H9 (cell line): ENCODE measurements around the gene KSR1. TPM values are rescaled to one million over a fixed set of nuclear protein-coding genes. Genes with fewer than 3 reads are reported as not detected.
A peak's percentile ranks its signal among the peaks of the same experiment; 100 is the strongest.

Source experiments
- DNase-seq: peaks from one replicate; pipeline ENCODE4 v3.0.0-alpha.2; 2017
- H2AFZ ChIP-seq: one replicate; pipeline ENCODE4 v1.6.1; 2013; ENCODE audit warnings: mild to moderate bottlenecking, low read length, control low read depth, moderate library complexity
- H2AK5ac ChIP-seq: 2 replicates; pipeline ENCODE4 v1.6.1; 2013; ENCODE audit warnings: low read length, control low read depth, mixed read lengths; ENCODE audit not compliant: insufficient read length
- H2BK120ac ChIP-seq: one replicate; pipeline ENCODE4 v1.6.1; 2013; ENCODE audit warnings: low read depth, mild to moderate bottlenecking, low read length, control low read depth, inconsistent platforms; ENCODE audit not compliant: poor library complexity, severe bottlenecking
- H2BK12ac ChIP-seq: 2 replicates; pipeline ENCODE4 v1.6.1; 2013; ENCODE audit warnings: low read length, control low read depth, mixed read lengths, low read depth; ENCODE audit not compliant: insufficient read length
- H2BK15ac ChIP-seq: 2 replicates; pipeline ENCODE4 v1.6.1; 2013; ENCODE audit warnings: low read depth, low read length, control low read depth
- H2BK20ac ChIP-seq: one replicate; pipeline ENCODE4 v1.6.1; 2013; ENCODE audit warnings: low read depth, mild to moderate bottlenecking, low read length, control low read depth, inconsistent platforms; ENCODE audit not compliant: poor library complexity, severe bottlenecking
- H2BK5ac ChIP-seq: 2 replicates; pipeline ENCODE4 v1.6.1; 2013; ENCODE audit warnings: low read length, control low read depth, mixed read lengths; ENCODE audit not compliant: insufficient read length
- H3K14ac ChIP-seq: 2 replicates; pipeline ENCODE4 v1.6.1; 2013; ENCODE audit warnings: low read length, control low read depth; ENCODE audit not compliant: insufficient read depth
- H3K18ac ChIP-seq: 2 replicates; pipeline ENCODE4 v1.6.1; 2013; ENCODE audit warnings: low read depth, mild to moderate bottlenecking, mixed read lengths, low read length, control low read depth; ENCODE audit not compliant: insufficient read length
- H3K23ac ChIP-seq: 2 replicates; pipeline ENCODE4 v1.6.1; 2013; ENCODE audit warnings: low read length, control low read depth, mixed read lengths, low read depth; ENCODE audit not compliant: insufficient read length
- H3K23me2 ChIP-seq: 2 replicates; pipeline ENCODE4 v1.6.1; 2013; ENCODE audit warnings: low read depth, mild to moderate bottlenecking, mixed read lengths, low read length, control low read depth; ENCODE audit not compliant: insufficient read length, poor library complexity, severe bottlenecking
- H3K27ac ChIP-seq: 2 replicates; pipeline ENCODE4 v1.5.1; 2013; ENCODE audit warnings: low read length, control low read depth, mixed read lengths, low read depth; ENCODE audit not compliant: insufficient read length
- H3K27me3 ChIP-seq: 2 replicates; pipeline ENCODE4 v1.6.1; 2013; ENCODE audit warnings: low read length, control low read depth, inconsistent platforms; ENCODE audit not compliant: insufficient read depth
- H3K4ac ChIP-seq: 2 replicates; pipeline ENCODE4 v1.6.1; 2013; ENCODE audit warnings: low read depth, mild to moderate bottlenecking, control low read depth, inconsistent platforms, low read length, moderate library complexity
- H3K4me1 ChIP-seq: 2 replicates; pipeline ENCODE4 v1.6.1; 2013; ENCODE audit warnings: low read length, control low read depth, inconsistent platforms; ENCODE audit not compliant: insufficient read depth
- H3K4me2 ChIP-seq: 2 replicates; pipeline ENCODE4 v1.6.1; 2013; ENCODE audit warnings: low read length, control low read depth, mixed read lengths; ENCODE audit not compliant: insufficient read length, insufficient read depth
- H3K56ac ChIP-seq: 2 replicates; pipeline ENCODE4 v1.6.1; 2013; ENCODE audit warnings: low read depth, mild to moderate bottlenecking, mixed read lengths, low read length, control low read depth; ENCODE audit not compliant: insufficient read length
- H3K79me1 ChIP-seq: 2 replicates; pipeline ENCODE4 v1.6.1; 2013; ENCODE audit warnings: low read depth, mild to moderate bottlenecking, moderate library complexity, low read length, control low read depth, inconsistent platforms; ENCODE audit not compliant: insufficient read depth, poor library complexity, severe bottlenecking
- H3K79me2 ChIP-seq: 2 replicates; pipeline ENCODE4 v1.6.1; 2013; ENCODE audit warnings: low read length, control low read depth, inconsistent platforms; ENCODE audit not compliant: insufficient read depth
- H3K9ac ChIP-seq: 2 replicates; pipeline ENCODE4 v1.6.1; 2013; ENCODE audit warnings: low read length, control low read depth, mixed read lengths; ENCODE audit not compliant: insufficient read length; ENCODE audit errors: extremely low read depth
- H3K9me3 ChIP-seq: one replicate; pipeline ENCODE4 v1.6.1; 2013; ENCODE audit warnings: low read depth, low read length, inconsistent platforms; ENCODE audit not compliant: control insufficient read depth
- H3T11ph ChIP-seq: one replicate; pipeline ENCODE4 v1.6.1; 2013; ENCODE audit warnings: mild to moderate bottlenecking, low read length, control low read depth, inconsistent platforms
- H4K20me1 ChIP-seq: one replicate; pipeline ENCODE4 v1.6.1; 2013; ENCODE audit not compliant: control insufficient read depth, insufficient read length, insufficient read depth
- H4K5ac ChIP-seq: 2 replicates; pipeline ENCODE4 v1.6.1; 2013; ENCODE audit warnings: low read depth, mild to moderate bottlenecking, mixed read lengths, low read length, control low read depth; ENCODE audit not compliant: insufficient read length
- H4K8ac ChIP-seq: replicated peaks from 2 replicates; pipeline ENCODE4 v1.6.1; 2013; ENCODE audit warnings: low read length, control low read depth, mixed read lengths, low read depth; ENCODE audit not compliant: insufficient read length
- H4K91ac ChIP-seq: 2 replicates; pipeline ENCODE4 v1.6.1; 2013; ENCODE audit warnings: low read depth, mild to moderate bottlenecking, moderate library complexity, mixed read lengths, low read length, control low read depth; ENCODE audit not compliant: insufficient read length
- H3K27ac Mint-ChIP-seq, 3 experiments: 2 replicates in 2 of 3; 3 replicates in 1 of 3; pipeline ENCODE4 v1.8.0; 2020 to 2021; ENCODE audit warnings: mixed read lengths in 3 of 3, mild to moderate bottlenecking in 1 of 3, moderate library complexity in 1 of 3
- H3K27me3 Mint-ChIP-seq: 2 replicates; pipeline ENCODE4 v1.8.0; 2021; ENCODE audit warnings: low read depth, mild to moderate bottlenecking, moderate library complexity, mixed read lengths
- H3K36me3 Mint-ChIP-seq, 3 experiments: 2 replicates in 2 of 3; 3 replicates in 1 of 3; pipeline ENCODE4 v1.8.0; 2020 to 2021; ENCODE audit warnings: low read depth in 3 of 3, mixed read lengths in 3 of 3; ENCODE audit not compliant: insufficient read depth in 1 of 3
- H3K4me1 Mint-ChIP-seq, 2 experiments: 2 replicates each; pipeline ENCODE4 v1.8.0; 2020; ENCODE audit warnings: mixed read lengths in 2 of 2
- H3K4me3 Mint-ChIP-seq, 2 experiments: 2 replicates in 1 of 2; 3 replicates in 1 of 2; pipeline ENCODE4 v1.8.0; 2020 to 2021; ENCODE audit warnings: mild to moderate bottlenecking in 2 of 2, mixed read lengths in 2 of 2, moderate library complexity in 1 of 2
- H3K9me3 Mint-ChIP-seq, 2 experiments: 2 replicates in 1 of 2; 3 replicates in 1 of 2; pipeline ENCODE4 v1.8.0; 2020; ENCODE audit warnings: mild to moderate bottlenecking in 2 of 2, mixed read lengths in 2 of 2, moderate library complexity in 1 of 2
- CTCF ChIP-seq: fragments of 200-600 bp; sonication (generic); conservative IDR thresholded peaks from 3 replicates; pipeline ENCODE4 v1.8.0; 2021; ENCODE audit warnings: antibody characterized with exemption, mild to moderate bottlenecking
- WGBS: extraction: QIAGEN DNeasy Blood & Tissue Kit; methylation state at CpG from one replicate; pipeline ENCODE4 v1.1.7; 2013; ENCODE audit warnings: missing lambda C conversion rate, low lambda C conversion rate, mixed read lengths; ENCODE audit not compliant: insufficient read length; ENCODE audit errors: extremely low coverage; 5-methylcytosine and 5-hydroxymethylcytosine counted together
- total RNA-seq: library from RNA; stranded (reverse); gene quantifications from 2 replicates; pipeline ENCODE4 v1.2.1, GENCODE V29; 2021

KSR1 gene
- total RNA-seq, 1 experiment from 2014 or later: 44.9 TPM

GRCh38 chr17:27471321-27472269, 15.3 kb downstream of the KSR1 start:
- no peak overlapping the region for H3K4me3 Mint-ChIP-seq
- Histone ChIP-seq H3T11ph (no peak overlapping the region), H2BK120ac (no peak overlapping the region), H3K79me1 (peaks cover 3% of the 10 kb centered on the region), H3K4me1 (peaks cover 16% of the 10 kb centered on the region), H4K5ac (no peak overlapping the region), H3K14ac (no peak overlapping the region; the same call in 1 of the 2 replicates), H2AFZ (no peak overlapping the region), H2BK12ac (no peak overlapping the region), H3K27ac (no peak overlapping the region), H4K8ac (no peak overlapping the region), H2BK15ac (no peak overlapping the region), H4K91ac (no peak overlapping the region), H3K79me2 (peaks cover 13% of the 10 kb centered on the region; the same call in 1 of the 2 replicates), H2BK5ac (no peak overlapping the region), H3K56ac (no peak overlapping the region), H2AK5ac (no peak overlapping the region), H3K4ac (no peak overlapping the region), H3K27me3 (no peaks in the 10 kb centered on the region), H4K20me1 (no peaks in the 10 kb centered on the region), H3K9ac (no peak overlapping the region), H3K9me3 (no peaks in the 10 kb centered on the region), H3K23ac (no peak overlapping the region), H3K23me2 (no peaks in the 10 kb centered on the region), H2BK20ac (no peak overlapping the region), H3K18ac (peak overlapping the region; percentile 35), H3K4me2 (no peak overlapping the region)
- H3K36me3 Mint-ChIP-seq: no peaks in the 10 kb centered on the region
- H3K9me3 Mint-ChIP-seq: no peaks in the 10 kb centered on the region
- no peaks in the 10 kb centered on the region for H3K27me3 Mint-ChIP-seq
- no peak for DNase-seq
- H3K4me1 Mint-ChIP-seq: peaks cover 71 to 81% of the 10 kb centered on the region in 2 experiments
- H3K27ac Mint-ChIP-seq: peak overlapping the region; percentile 64 to 96 (median 71); a peak in 6 of 7 replicates
- TF ChIP-seq CTCF: no peak
- WGBS: no CpG with 5 or more reads among the region's 14 CpGs
